Small intestine (tissue), 7 donors: ENCODE results near the gene HDAC4. TPM values are rescaled to one million over a fixed set of nuclear protein-coding genes. Genes with fewer than 3 reads are reported as not detected.
A peak's percentile ranks its signal among the peaks of the same experiment; 100 is the strongest.

ENCODE experiments used
- DNase-seq, 2 donors: peaks; one replicate each; pipeline versions ENCODE4 v3.0.0 to v3.0.0-alpha.2; 2013
- FAIRE-seq: peaks from 2 replicates; lab custom pipeline; 2012; peaks lifted over from hg19 to GRCh38; lab: Jason Lieb, UNC
- H3K27ac ChIP-seq, 3 donors: one replicate each; pipeline ENCODE4 v1.5.1; 2013; ENCODE audit warnings: low read length in 2 of 3, mild to moderate bottlenecking in 2 of 3, control low read depth in 1 of 3, inconsistent platforms in 1 of 3, low read depth in 1 of 3, moderate library complexity in 1 of 3
- H3K27me3 ChIP-seq, 3 donors: one replicate each; pipeline ENCODE4 v1.6.1; 2013; ENCODE audit warnings: low read length in 3 of 3, inconsistent platforms in 1 of 3; ENCODE audit not compliant: control insufficient read depth in 3 of 3, insufficient read depth in 3 of 3
- H3K36me3 ChIP-seq, 3 donors: one replicate each; pipeline ENCODE4 v1.6.1; 2013; ENCODE audit warnings: low read length in 3 of 3, inconsistent platforms in 1 of 3, low read depth in 1 of 3, mild to moderate bottlenecking in 1 of 3, moderate library complexity in 1 of 3; ENCODE audit not compliant: control insufficient read depth in 3 of 3, insufficient read depth in 2 of 3
- H3K4me1 ChIP-seq, 3 donors: one replicate each; pipeline ENCODE4 v1.6.1; 2013; ENCODE audit warnings: low read length in 2 of 3, inconsistent platforms in 1 of 3, low read depth in 1 of 3, mild to moderate bottlenecking in 1 of 3, moderate library complexity in 1 of 3; ENCODE audit not compliant: control insufficient read depth in 3 of 3, insufficient read depth in 2 of 3
- H3K4me3 ChIP-seq, 3 donors: one replicate each; pipeline ENCODE4 v1.5.1; 2013; ENCODE audit warnings: low read length in 3 of 3, control low read depth in 1 of 3, inconsistent platforms in 1 of 3, low read depth in 1 of 3, mild to moderate bottlenecking in 1 of 3, moderate library complexity in 1 of 3
- H3K9me3 ChIP-seq, 2 donors: one replicate each; pipeline ENCODE4 v1.6.1; 2013; ENCODE audit warnings: low read depth in 1 of 2, low read length in 1 of 2; ENCODE audit not compliant: control insufficient read depth in 2 of 2, insufficient read depth in 1 of 2
- WGBS, 3 donors: extraction: QIAGEN DNeasy Blood & Tissue Kit; methylation state at CpG; one replicate each; pipeline ENCODE4 v1.1.7; 2013; 5-methylcytosine and 5-hydroxymethylcytosine counted together
- polyA plus RNA-seq, 4 donors: library from polyadenylated mRNA; stranded (reverse) in 3 of 4; unstranded in 1 of 4; fragments of 200-250 nt in 3 of 4; fragments of 120-200 nt in 1 of 4; gene quantifications; one replicate each; pipeline versions ENCODE4 v1.2.1 to v1.2.3, GENCODE V29; 2013
- donor health status: healthy with polysubstance abuse.
- donor health status: control.
- donor health status: control.
- donor health status: Bipolar disorder and iron deficiency.
- donor health status: healthy.

Gene HDAC4
- polyA plus RNA-seq, 4 donors, result 3.1 to 11.3 (median 5.9) TPM

DNA sequence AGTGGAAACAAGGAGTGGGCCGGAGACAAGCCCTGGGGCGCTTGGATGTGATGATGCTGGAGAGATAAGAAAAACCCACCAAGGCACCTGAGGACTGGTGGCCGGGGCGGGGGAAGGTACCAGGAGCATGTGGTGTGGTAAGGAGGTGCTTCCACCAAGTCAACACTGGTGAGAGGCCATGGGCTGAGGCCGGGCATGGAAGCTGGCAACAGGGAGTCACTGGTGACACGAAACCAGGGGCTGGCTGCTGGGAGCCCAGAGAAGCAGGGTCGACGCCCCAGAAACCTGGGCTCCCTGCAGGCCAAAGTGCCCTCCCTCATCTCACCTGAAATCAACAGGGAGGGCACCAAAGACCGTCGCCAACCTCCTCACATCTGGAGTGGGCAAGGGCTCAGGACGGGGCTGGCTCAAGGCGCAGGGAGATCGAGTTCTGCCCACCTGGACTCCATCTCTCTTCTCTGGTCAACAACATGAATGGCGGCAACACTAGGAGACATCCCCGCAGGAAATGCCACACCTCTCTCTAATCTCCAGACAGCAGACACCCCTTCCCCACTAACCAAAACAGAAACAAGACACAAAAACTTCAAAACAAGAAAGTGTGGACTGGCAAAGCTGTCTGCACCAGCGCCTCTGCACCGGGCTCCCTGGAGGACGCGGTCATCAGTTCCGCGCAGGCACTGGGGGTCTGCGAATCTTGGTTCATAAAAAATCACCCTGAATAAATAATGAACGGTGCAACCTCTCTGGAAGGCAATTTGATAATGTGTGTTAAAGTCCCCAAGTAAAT is 185.5 kb downstream of the HDAC4 start:
- no peak overlapping the region for H3K4me3 ChIP-seq
- WGBS, 3 donors, result 91 to 93% (median 91%) methylated on average over 22 to 23 of the region's 23 CpGs
- no peak overlapping the region for H3K27ac ChIP-seq
- peaks cover 0 to 9% (median 0%) of the 10 kb centered on the region in 3 donors for H3K36me3 ChIP-seq
- H3K4me1 ChIP-seq, result peaks cover 0 to 5% (median 0%) of the 10 kb centered on the region in 3 donors
- DNase-seq (no peak), FAIRE-seq (no peak)
- no peaks in the 10 kb centered on the region for H3K27me3 ChIP-seq
- H3K9me3 ChIP-seq, result no peaks in the 10 kb centered on the region

DNA sequence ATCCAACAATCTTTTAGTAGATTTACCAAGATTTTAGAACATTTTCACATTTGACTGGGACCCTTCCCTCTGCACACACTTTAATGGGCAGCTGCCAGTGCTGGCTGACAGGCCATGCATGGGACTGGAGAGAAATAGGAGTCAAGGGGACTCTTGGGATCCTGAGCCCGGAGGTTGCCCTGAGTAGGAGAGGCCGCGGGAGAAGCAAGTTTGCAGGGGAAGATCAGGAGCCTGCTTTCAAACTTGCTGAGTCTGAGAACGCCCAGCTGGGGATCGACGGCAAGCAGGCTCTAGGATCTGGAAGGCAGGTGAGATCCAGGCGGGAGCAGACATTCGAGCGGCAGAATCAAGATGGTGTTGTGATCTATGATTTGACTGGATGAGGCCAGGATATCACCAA is 186.1 kb downstream of the HDAC4 start:
- FAIRE-seq, result no peak

DNA sequence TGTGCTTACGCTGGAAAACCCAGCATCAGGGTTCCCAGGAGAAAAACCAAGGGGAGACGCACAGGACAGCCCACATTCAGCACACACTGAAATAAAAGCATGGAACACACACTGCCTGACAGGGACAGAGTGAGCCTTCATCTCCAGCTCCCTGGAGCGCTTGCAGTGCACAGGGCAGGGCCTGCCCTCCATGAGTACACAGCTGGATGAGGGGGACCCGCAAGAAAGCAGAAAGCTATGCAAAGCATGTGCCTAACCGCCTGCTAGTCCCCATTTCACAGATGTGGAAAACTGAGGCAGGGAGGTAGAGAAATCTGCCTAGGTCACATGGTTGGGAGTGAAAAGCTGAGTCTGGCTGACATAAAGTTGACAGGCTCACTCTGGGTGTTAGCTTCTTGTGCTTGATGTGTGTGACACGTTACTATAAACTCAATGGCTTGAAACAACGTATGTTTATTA is 187.1 kb downstream of the HDAC4 start:
- peaks cover 0 to 9% (median 0%) of the 10 kb centered on the region in 3 donors for H3K36me3 ChIP-seq
- FAIRE-seq (no peak), DNase-seq (no peak)
- no peaks in the 10 kb centered on the region for H3K27me3 ChIP-seq
- 93 to 94% (median 94%) methylated on average over 7 of the region's 7 CpGs for WGBS, 3 donors
- H3K9me3 ChIP-seq, result no peaks in the 10 kb centered on the region
- H3K4me1 ChIP-seq, result peaks cover 0 to 5% (median 0%) of the 10 kb centered on the region in 3 donors
- H3K27ac ChIP-seq, result no peak overlapping the region
- H3K4me3 ChIP-seq, result no peak overlapping the region

More for the DNA sequence above, 186.1 kb downstream of the HDAC4 start:
- H3K4me3 ChIP-seq, result no peak overlapping the region
- no peaks in the 10 kb centered on the region for H3K9me3 ChIP-seq
- no peak overlapping the region for H3K27ac ChIP-seq
- WGBS, 3 donors, result 95 to 98% (median 97%) methylated on average over 9 of the region's 9 CpGs
- no peak for DNase-seq
- H3K27me3 ChIP-seq, result no peaks in the 10 kb centered on the region
- H3K36me3 ChIP-seq, result peaks cover 0 to 9% (median 0%) of the 10 kb centered on the region in 3 donors
- peaks cover 0 to 5% (median 0%) of the 10 kb centered on the region in 3 donors for H3K4me1 ChIP-seq

DNA sequence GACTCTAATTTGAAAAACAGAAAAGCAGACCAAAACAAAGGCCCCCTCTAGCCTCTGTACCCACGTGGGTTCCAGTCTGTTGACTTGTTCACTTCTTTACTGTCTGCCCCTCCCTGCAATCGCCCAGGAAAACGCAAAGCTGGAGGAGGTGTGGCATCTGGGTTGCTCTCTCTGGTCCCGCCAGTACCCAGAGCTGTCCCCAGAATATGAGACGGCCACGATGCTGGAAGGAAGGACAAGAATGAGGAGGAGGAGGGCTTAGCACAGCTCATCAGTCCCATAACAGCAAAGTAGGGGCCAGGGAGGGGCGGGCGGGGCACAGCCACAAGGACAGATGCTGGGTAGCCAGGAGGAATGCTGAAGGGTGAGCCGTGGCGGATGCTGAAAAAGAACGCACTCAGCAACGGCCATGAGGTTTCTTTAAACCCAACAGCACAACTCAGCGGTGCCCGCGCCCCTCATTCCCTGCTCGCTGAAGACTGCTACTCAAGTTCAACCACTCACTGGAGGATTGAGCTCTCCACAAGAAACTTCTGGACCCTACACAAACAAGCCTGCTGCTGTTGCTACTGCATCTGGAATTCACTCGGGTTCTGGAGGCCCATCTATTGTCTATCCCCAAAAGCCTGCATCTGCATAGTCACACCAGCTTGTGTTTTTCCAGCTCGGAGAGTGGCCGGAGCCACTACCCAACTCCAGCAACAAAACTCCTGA is 187.7 kb downstream of the HDAC4 start:
- Histone ChIP-seq H3K4me3 (no peak overlapping the region), H3K36me3 (peaks cover 0 to 9% (median 0%) of the 10 kb centered on the region in 3 donors), H3K27ac (no peak overlapping the region), H3K4me1 (peaks cover 0 to 7% (median 0%) of the 10 kb centered on the region in 3 donors), H3K27me3 (no peaks in the 10 kb centered on the region), H3K9me3 (no peaks in the 10 kb centered on the region)
- no peak for DNase-seq
- 63 to 72% (median 66%) methylated on average over 18 to 19 of the region's 19 CpGs for WGBS, 3 donors
- FAIRE-seq, result no peak

DNA sequence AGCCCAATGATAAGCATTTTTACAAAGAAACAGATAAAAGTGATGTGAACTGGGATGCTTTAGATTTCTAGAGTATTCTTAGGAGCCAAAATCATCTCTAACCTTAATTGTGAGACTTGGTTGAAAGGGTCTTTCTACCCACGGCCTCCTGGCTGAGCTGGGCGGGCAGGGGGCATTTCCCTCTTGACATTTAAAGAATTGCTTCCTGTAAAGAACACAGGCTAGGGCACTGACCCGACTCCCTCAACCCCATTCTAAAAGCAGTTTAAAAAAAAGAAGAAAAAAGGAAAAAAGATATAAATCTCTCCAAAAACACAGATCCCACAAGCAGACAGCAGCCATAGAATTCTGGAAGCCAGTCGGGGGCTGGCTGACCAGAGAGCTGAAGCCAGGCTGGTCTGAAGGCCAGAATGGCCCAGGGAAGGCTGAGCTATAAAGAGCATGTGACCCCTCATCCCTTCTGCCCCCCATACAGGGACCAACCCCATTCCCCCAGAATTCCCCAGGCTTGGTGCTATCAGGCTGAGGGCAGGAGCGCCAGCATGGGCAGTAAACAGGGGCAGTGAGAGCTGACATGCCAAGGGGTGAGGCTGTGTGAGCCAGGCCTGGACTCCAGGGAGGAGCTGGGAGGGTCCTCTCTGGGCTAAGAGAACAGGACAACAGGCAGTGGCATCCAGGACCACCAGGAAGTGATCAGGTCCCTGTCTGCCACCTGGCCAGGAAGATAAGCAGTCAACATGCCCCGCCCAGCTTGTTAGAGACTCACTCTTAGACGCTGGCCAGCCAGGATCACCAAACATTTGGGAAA is 188.5 kb downstream of the HDAC4 start:
- no peak for FAIRE-seq
- no peak for DNase-seq
- Histone ChIP-seq H3K27ac (no peak overlapping the region), H3K4me3 (no peak overlapping the region), H3K36me3 (peaks cover 0 to 9% (median 0%) of the 10 kb centered on the region in 3 donors), H3K9me3 (no peaks in the 10 kb centered on the region), H3K27me3 (no peaks in the 10 kb centered on the region), H3K4me1 (peaks cover 0 to 7% (median 0%) of the 10 kb centered on the region in 3 donors)
- WGBS, 3 donors, result 66 to 70% (median 69%) methylated on average over 7 of the region's 7 CpGs

DNA sequence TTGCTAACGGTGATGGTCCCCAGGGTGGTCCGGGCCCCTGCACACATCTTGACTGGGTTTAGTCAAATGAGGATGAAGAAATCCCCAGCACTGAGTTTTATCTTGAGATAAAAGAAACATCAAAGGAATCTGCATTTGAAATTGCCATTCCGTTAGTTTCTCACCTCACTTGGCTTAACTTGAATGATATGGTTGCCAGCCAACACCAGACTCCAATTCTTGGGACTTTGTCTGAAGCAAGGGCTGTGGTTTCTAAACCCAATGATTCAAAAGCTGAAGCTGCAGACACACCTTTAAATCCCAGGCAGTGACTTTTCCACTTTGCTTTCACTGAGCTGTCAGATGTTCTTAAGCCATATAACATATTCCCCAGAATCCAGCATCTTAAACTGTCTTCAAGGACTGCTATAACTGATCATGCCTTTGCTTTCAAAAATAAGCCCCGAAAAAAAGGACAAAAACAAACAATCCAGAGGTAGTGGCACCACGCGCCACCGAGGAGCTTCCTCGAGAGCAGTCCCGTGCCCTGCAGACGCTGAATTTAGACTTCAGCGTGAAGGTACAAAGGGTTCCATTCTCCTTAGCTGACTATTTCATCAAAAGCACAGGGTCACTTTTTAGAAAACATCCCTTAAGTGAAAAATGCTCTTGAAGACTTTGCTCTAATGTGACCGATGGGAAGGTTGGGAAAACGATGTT is 189.3 kb downstream of the HDAC4 start:
- no peak overlapping the region for H3K27ac ChIP-seq
- 68 to 77% (median 72%) methylated on average over 13 of the region's 13 CpGs for WGBS, 3 donors
- no peaks in the 10 kb centered on the region for H3K9me3 ChIP-seq
- DNase-seq (no peak), FAIRE-seq (no peak)
- peaks cover 0 to 9% (median 0%) of the 10 kb centered on the region in 3 donors for H3K36me3 ChIP-seq
- H3K4me1 ChIP-seq, result peaks cover 0 to 4% (median 0%) of the 10 kb centered on the region in 3 donors
- no peak overlapping the region for H3K4me3 ChIP-seq
- no peaks in the 10 kb centered on the region for H3K27me3 ChIP-seq

DNA sequence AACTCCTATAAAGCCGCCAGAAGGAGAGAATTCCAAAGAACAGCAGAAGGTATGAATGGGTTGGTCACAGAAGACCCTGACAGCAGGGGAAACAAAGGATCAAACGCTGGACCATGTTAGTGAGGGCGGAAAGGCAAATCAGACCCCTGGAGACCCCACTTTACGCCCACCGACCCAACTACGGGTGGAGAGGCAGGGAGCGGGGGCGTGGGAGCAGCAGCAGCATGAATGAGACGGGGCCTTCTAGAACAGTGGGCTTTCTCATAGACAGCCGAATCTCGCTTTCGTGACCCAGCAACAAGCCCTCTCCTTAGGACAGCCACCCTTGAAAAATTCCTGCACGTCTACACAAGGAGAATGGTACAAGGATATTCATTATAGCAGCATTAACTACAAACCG is 191.0 kb downstream of the HDAC4 start:
- no peaks in the 10 kb centered on the region for H3K27me3 ChIP-seq
- H3K4me3 ChIP-seq, result no peak overlapping the region
- peaks cover 0 to 2% (median 0%) of the 10 kb centered on the region in 3 donors for H3K4me1 ChIP-seq
- H3K27ac ChIP-seq, result peak overlapping the region in 1 of 3 donors; percentile 2
- H3K36me3 ChIP-seq, result peaks cover 0 to 3% (median 0%) of the 10 kb centered on the region in 3 donors
- no peak for FAIRE-seq
- no peaks in the 10 kb centered on the region for H3K9me3 ChIP-seq
- DNase-seq, result no peak
- 89 to 96% (median 95%) methylated on average over 14 of the region's 14 CpGs for WGBS, 3 donors
